NCI-H774 (cell line): Measurements from ENCODE around the gene PRKCE.

Source experiments
- DNase-seq: peaks from one replicate; lab custom pipeline; 2025; lab: John Stamatoyannopoulos, UW

Gene PRKCE

GRCh38 chr2:46227674-46228289, 576.3 kb downstream of the PRKCE start:
- DNase-seq, result no peak

DNA sequence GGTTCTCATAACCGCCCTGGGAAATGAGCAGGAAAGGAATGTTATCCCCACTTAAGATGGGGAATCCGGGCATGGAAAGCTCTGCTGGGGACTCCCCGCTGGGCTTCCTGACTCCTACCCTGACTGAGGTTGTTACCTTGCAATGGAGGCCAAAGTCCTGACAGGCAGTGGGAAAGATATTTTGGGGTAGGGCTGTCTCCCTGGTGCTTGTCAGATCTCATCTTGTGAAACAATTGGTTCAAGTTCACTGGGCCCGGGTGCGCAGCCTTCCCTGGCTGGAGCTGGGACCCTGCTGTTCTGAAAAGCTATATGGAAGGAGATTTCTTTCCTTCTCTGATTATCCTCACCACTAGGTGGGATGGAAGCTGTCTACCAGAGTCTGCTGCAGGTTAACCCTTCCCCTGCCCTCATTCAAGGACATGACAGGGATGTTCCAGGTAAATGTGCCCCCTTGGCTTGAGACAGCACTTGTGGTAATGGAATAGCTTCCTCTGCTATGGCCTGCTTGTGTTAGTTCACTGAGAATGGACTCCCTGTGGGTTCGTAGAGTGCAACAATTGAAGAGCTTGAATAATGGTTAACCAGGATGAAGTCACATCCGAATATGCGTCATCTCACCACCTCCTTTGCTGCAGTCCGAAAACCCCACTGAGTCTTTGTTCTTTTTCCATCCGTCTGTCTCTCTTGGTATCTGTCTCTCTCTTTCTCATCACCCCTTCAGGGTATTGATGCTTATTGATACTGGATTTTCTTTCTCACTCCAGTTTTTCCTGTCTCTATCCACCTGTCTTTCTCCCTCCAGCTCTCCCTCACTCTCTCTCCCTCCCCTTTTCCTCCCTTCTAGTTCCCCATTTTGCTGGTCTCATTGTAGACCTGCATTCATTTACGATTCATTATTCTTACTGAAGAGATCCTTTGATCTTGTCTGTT, 577.9 kb downstream of the PRKCE start:
- DNase-seq, result no peak

GRCh38 chr2:46230115-46230571, 578.7 kb downstream of the PRKCE start:
- no peak for DNase-seq

GRCh38 chr2:46230677-46231425, 579.4 kb downstream of the PRKCE start:
- no peak for DNase-seq

DNA sequence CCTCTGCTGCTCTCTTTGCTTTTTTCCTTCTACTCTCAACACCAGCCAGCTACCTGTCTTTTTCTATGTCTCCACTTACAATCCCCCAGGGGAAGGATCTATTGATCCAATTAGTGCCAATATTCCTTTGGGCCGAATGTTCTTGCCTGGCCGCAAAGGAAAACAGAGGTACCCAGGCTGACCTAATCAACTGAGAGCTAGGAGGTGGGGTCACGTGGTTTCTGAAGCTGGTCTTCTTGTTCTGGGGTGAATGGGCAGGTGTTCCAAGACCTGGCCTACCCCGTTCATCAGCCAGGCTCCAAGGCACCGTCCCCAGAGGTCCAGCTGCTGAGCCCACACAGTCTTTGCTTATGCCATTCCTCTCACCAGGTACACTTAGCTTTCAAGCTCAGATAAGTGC, 580.2 kb downstream of the PRKCE start:
- DNase-seq, result no peak

- DNase-seq, result no peak
These were observed 581.4 kb downstream of the PRKCE start for GRCh38 chr2:46232860-46233259.

DNA sequence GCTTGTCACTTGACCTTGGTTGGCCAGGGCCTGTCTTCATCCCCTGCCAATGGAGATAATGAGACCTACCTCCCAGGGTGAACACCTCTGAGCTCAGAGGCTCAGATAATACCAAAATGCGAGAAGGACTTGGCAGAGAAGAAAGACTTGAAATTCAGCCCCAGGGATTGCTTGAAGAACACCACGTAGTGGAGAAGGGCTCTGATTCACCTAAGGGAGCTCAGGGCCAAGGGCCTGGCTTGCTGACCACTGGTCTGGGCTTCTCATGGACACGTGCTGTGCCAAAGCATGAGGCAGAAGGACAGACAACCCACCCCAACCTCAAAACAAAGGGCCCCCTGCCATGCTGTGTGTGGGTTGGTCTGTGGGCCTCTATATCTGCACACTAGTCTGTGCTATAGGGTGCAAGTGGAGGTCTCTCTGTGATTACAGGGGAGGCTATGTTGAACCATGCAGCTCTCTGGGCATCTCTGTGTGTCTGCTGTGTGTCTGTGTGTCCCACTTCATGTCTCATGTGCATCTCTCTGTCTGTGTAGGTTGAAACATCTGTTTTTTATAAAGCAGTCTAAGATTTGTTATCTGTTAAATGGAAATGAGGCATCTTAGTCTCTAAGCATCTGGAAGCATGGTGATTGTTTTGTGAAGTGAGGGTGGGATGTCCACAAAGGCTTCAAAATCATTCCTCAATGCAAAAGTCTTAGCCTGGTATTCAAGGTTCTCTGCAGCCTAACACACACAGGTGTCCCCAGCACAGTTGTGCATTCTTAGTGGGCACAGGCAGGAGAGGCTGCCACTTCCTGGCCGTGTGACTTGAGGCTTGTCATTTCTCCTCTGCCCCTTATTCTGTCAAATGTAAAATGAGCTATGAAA, 584.8 kb downstream of the PRKCE start:
- DNase-seq, result no peak

DNA sequence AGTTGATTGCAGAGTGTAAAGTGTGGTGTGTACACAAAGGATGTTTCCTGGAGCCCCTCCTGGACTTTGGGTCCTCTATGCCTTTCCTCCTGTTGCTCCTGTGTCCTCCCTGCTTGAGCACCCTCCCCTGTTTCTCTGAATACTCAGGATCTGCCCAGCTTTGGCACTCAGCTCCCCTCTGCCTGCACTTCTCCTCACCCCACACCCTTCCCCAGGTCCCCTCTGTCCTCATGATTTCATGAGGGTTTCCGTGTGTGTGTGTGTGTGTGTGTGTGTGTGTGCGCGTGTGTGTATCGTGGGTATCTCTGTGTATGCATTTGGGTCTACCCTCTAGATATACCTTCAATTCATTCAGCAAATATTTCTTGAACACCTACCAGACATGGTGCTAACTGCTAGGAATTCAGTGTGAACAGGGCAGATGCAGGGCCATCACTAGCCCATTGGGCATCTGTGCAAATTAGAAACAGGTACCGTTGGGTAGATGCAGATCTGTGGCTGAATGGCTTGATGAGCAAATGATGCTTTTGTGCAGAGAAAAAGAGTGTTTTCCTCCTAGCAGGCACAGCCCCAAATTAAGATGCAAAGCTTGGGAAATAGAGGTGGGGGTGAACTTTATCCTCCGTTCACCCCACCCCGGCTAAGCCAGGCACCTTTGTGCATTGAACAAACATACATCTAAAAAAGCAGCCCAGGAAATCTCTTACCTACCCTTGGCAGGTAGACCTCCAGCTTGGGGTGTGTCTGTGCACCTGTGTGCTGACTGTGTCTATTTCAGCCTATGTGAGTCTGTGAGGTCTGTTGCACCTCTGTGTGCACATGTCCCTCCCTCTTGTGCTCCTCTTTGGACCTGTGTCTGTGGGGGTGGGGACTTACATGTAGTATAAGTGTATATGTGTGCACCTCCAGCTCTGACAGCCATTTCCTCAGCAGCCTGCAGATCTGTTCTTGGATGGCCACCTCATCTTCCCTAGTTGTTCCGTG, 585.7 kb downstream of the PRKCE start:
- no peak for DNase-seq
